Fibroblast of lung (primary cell): ENCODE results near the gene RHBDD3. TPM values are rescaled to one million over a fixed set of nuclear protein-coding genes. Genes with fewer than 3 reads are reported as not detected.

Experiments used
- DNase-seq, 2 donors: peaks; one replicate each; pipeline versions ENCODE4 v3.0.0 to v3.0.0-alpha.2; 2010; ENCODE audit warnings: low read depth in 2 of 2
- H2AFZ ChIP-seq: 2 replicates; pipeline ENCODE4 v1.5.1; 2012; ENCODE audit warnings: low read length, control low read depth, inconsistent platforms
- H3K27ac ChIP-seq: 2 replicates; pipeline ENCODE4 v1.5.1; 2011; ENCODE audit warnings: low read length, control low read depth; ENCODE audit not compliant: insufficient read depth
- H3K27me3 ChIP-seq: 2 replicates; pipeline ENCODE4 v1.5.1; 2011; ENCODE audit warnings: mild to moderate bottlenecking, low read length; ENCODE audit not compliant: control insufficient read depth, insufficient read depth
- H3K36me3 ChIP-seq: 2 replicates; pipeline ENCODE4 v1.5.1; 2011; ENCODE audit warnings: low read length; ENCODE audit not compliant: control insufficient read depth, insufficient read depth
- H3K4me1 ChIP-seq: 2 replicates; pipeline ENCODE4 v1.5.1; 2011; ENCODE audit warnings: low read length; ENCODE audit not compliant: control insufficient read depth, insufficient read depth; ENCODE audit errors: extremely low read depth
- H3K4me2 ChIP-seq: 2 replicates; pipeline ENCODE4 v1.5.1; 2011; ENCODE audit warnings: low read length, control low read depth; ENCODE audit not compliant: insufficient read depth; ENCODE audit errors: extremely low read depth
- H3K4me3 ChIP-seq, 4 experiments: fragments of 200-600 bp in 1 of 4; sonication (generic) in 1 of 4; replicated peaks in 1 of 4; 2 replicates each; pipeline ENCODE4 v1.5.1; 2011 to 2016; ENCODE audit warnings: low read length in 4 of 4, low read depth in 3 of 4, mild to moderate bottlenecking in 3 of 4, control low read depth in 2 of 4, inconsistent platforms in 1 of 4, mixed read lengths in 1 of 4; ENCODE audit not compliant: insufficient read depth in 1 of 4; ENCODE audit errors: control extremely low read depth in 1 of 4
- H3K79me2 ChIP-seq: 2 replicates; pipeline ENCODE4 v1.5.1; 2012; ENCODE audit warnings: mild to moderate bottlenecking, low read length, inconsistent platforms; ENCODE audit not compliant: control insufficient read depth, insufficient read depth
- H3K9ac ChIP-seq: 2 replicates; pipeline ENCODE4 v1.5.1; 2011; ENCODE audit warnings: mild to moderate bottlenecking, low read length, control low read depth; ENCODE audit not compliant: insufficient read depth
- H3K9me3 ChIP-seq: 2 replicates; pipeline ENCODE4 v1.5.1; 2012; ENCODE audit warnings: low read depth, low read length; ENCODE audit not compliant: control insufficient read depth, insufficient read depth
- H4K20me1 ChIP-seq: 2 replicates; pipeline ENCODE4 v1.5.1; 2011; ENCODE audit warnings: low read length; ENCODE audit not compliant: control insufficient read depth, insufficient read depth; ENCODE audit errors: extremely low read depth
- CTCF ChIP-seq, 2 donors: IDR thresholded peaks in 1 of 2; conservative IDR thresholded peaks in 1 of 2; 1 replicate in 1 of 2; 2 replicates in 1 of 2; pipeline ENCODE4 v1.5.1; 2011 to 2012; ENCODE audit warnings: low read length in 2 of 2, control low read depth in 1 of 2, inconsistent platforms in 1 of 2, low read depth in 1 of 2, mild to moderate bottlenecking in 1 of 2
- EZH2 ChIP-seq: IDR thresholded peaks from 2 replicates; pipeline ENCODE4 v1.5.1; 2012; ENCODE audit warnings: low read length, control low read depth, mild to moderate bottlenecking; ENCODE audit errors: missing control alignments
- polyA plus RNA-seq, 2 donors: library from polyadenylated mRNA; depleted of rRNA in 1 of 2; stranded (reverse) in 1 of 2; unstranded in 1 of 2; fragments of >200 nt; gene quantifications; 2 replicates each; pipeline ENCODE4 v1.2.1, GENCODE V29; 2011 to 2012; ENCODE audit warnings: missing spikeins in 1 of 2
- total RNA-seq: library from RNA; depleted of rRNA; stranded (reverse); fragments of >200 nt; gene quantifications from 2 replicates; pipeline ENCODE4 v1.2.1, GENCODE V29; 2014

The RHBDD3 gene
- total and polyA plus RNA-seq, 2 donors (not counting 1 experiment from before 2014, with no cell fraction given): 7.2 to 20.6 TPM

DNA sequence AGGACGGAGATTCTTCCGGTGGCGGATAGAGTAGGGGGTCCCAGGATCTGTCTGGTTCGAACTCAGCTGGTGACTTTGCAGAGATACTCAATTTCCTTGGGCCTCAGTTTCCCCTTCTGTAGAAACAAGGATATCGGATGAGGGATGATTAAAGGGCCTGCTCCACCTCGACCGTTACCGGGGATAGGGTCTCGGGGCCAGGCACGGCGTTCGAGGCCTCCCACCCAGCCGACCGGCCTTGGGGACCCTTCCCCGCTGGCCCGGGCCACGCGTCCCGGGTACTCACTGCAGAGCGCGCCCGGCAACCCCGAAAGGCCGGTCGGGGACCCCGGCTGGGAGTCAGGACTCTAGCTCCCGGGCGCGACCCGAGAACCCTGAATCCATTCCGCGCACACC is 321 bp downstream of the RHBDD3 start:
- no peak for DNase-seq
- no peaks in the 10 kb centered on the region for H3K27me3 ChIP-seq
- peaks cover 13% of the 10 kb centered on the region for H3K36me3 ChIP-seq
- H3K27ac ChIP-seq: peak overlapping the region; percentile 100
- peaks cover 27% of the 10 kb centered on the region for H3K4me1 ChIP-seq
- peak overlapping the region; percentile 100 for H3K9ac ChIP-seq
- H3K4me3 ChIP-seq: peak overlapping the region; percentile 82 to 90 (median 88)
- H3K9me3 ChIP-seq: no peaks in the 10 kb centered on the region
- TF ChIP-seq EZH2 (no peak), CTCF (conservative IDR thresholded peaks at IDR 0.05 in 1 of 2, IDR thresholded peaks at IDR 0.05 in 1 of 2; ENCODE audit: low read depth in 1 of 2, low read length in 2 of 2) (no peak)
- peak overlapping the region; percentile 42 for H2AFZ ChIP-seq
- peaks cover 55% of the 10 kb centered on the region for H3K79me2 ChIP-seq
- peaks cover 20% of the 10 kb centered on the region for H4K20me1 ChIP-seq
- peak overlapping the region; percentile 97 for H3K4me2 ChIP-seq

- H3K4me2 ChIP-seq: peak overlapping the region; percentile 97
- peak in 1 of 2 donors; percentile 13 for DNase-seq
- H3K4me1 ChIP-seq: peaks cover 27% of the 10 kb centered on the region
- H3K9me3 ChIP-seq: no peaks in the 10 kb centered on the region
- no peaks in the 10 kb centered on the region for H3K27me3 ChIP-seq
- H3K27ac ChIP-seq: peak overlapping the region; percentile 100
- peaks cover 13% of the 10 kb centered on the region for H3K36me3 ChIP-seq
- H3K9ac ChIP-seq: peak overlapping the region; percentile 100
- peaks cover 16% of the 10 kb centered on the region for H4K20me1 ChIP-seq
- peak overlapping the region; percentile 82 to 90 (median 88) for H3K4me3 ChIP-seq
- TF ChIP-seq EZH2: no peak
- H2AFZ ChIP-seq: peak overlapping the region; percentile 42
- peaks cover 48% of the 10 kb centered on the region for H3K79me2 ChIP-seq
These were observed 968 bp downstream of the RHBDD3 start for GRCh38 chr22:29266564-29267461.

GRCh38 chr22:29265929-29266328 is 1.9 kb downstream of the RHBDD3 start:
- TF ChIP-seq EZH2 (no peak), CTCF (conservative IDR thresholded peaks at IDR 0.05 in 1 of 2, IDR thresholded peaks at IDR 0.05 in 1 of 2; ENCODE audit: low read depth in 1 of 2, low read length in 2 of 2) (no peak)
- Histone ChIP-seq H3K4me3 (peak overlapping the region in 1 of 4 experiments; percentile 87), H2AFZ (no peak overlapping the region), H3K9me3 (no peaks in the 10 kb centered on the region), H3K27me3 (no peaks in the 10 kb centered on the region), H3K36me3 (peaks cover 10% of the 10 kb centered on the region), H3K4me2 (no peak overlapping the region), H3K4me1 (peaks cover 24% of the 10 kb centered on the region), H4K20me1 (peaks cover 11% of the 10 kb centered on the region), H3K27ac (no peak overlapping the region), H3K79me2 (peaks cover 39% of the 10 kb centered on the region), H3K9ac (no peak overlapping the region)
- DNase-seq: peak in 1 of 2 donors; percentile 38
